Activated CD8-positive, alpha-beta T cell treated with anti-CD3 and anti-CD28 coated beads, Interleukin-2, amount 10 ng/mL, durations not matched to agents 7 days and 5 days (primary cell): ENCODE data around the gene C12orf42. TPM values are rescaled to one million over a fixed set of nuclear protein-coding genes. Genes with fewer than 3 reads are reported as not detected.

ENCODE experiments used
- ATAC-seq: fragments of 150-1000 bp; cut with Tn5 transposase; one replicate; pipeline ENCODE4 v1.10.0; 2021; ENCODE audit warnings: moderate library complexity
- CTCF ChIA-PET: fragments of 350-600 bp; sonication (Branson Sonifier 250); formaldehyde crosslinking; loops from one replicate; lab custom pipeline; 2021; ENCODE audit warnings: antibody characterized with exemption; lab: Charles Lee
- POLR2A ChIA-PET: fragments of 350-600 bp; sonication (Branson Sonifier 250); formaldehyde crosslinking; loops from one replicate; lab custom pipeline; 2021; ENCODE audit warnings: antibody characterized with exemption; lab: Charles Lee
- DNase-seq: peaks from one replicate; pipeline ENCODE4 v3.0.0-alpha.2; 2020
- H3K27ac Mint-ChIP-seq: one replicate; pipeline ENCODE4 v1.8.0; 2021; ENCODE audit warnings: mild to moderate bottlenecking, mixed read lengths
- H3K27me3 Mint-ChIP-seq: one replicate; pipeline ENCODE4 v1.8.0; 2021; ENCODE audit warnings: low read depth, mixed read lengths
- H3K36me3 Mint-ChIP-seq: one replicate; pipeline ENCODE4 v1.8.0; 2021; ENCODE audit warnings: low read depth, mixed read lengths
- H3K4me1 Mint-ChIP-seq: one replicate; pipeline ENCODE4 v1.8.0; 2021; ENCODE audit warnings: low read depth, mixed read lengths
- H3K4me3 Mint-ChIP-seq: one replicate; pipeline ENCODE4 v1.8.0; 2021; ENCODE audit warnings: mild to moderate bottlenecking, mixed read lengths
- H3K9me3 Mint-ChIP-seq: one replicate; pipeline ENCODE4 v1.8.0; 2022; ENCODE audit warnings: mixed read lengths; ENCODE audit not compliant: insufficient read depth
- total RNA-seq, 2 experiments: library from RNA; stranded (reverse); gene quantifications; one replicate each; pipeline ENCODE4 v1.2.3, GENCODE V29; 2021

Gene C12orf42
- total RNA-seq: under 1 TPM; 0.84 to 0.91 TPM

DNA sequence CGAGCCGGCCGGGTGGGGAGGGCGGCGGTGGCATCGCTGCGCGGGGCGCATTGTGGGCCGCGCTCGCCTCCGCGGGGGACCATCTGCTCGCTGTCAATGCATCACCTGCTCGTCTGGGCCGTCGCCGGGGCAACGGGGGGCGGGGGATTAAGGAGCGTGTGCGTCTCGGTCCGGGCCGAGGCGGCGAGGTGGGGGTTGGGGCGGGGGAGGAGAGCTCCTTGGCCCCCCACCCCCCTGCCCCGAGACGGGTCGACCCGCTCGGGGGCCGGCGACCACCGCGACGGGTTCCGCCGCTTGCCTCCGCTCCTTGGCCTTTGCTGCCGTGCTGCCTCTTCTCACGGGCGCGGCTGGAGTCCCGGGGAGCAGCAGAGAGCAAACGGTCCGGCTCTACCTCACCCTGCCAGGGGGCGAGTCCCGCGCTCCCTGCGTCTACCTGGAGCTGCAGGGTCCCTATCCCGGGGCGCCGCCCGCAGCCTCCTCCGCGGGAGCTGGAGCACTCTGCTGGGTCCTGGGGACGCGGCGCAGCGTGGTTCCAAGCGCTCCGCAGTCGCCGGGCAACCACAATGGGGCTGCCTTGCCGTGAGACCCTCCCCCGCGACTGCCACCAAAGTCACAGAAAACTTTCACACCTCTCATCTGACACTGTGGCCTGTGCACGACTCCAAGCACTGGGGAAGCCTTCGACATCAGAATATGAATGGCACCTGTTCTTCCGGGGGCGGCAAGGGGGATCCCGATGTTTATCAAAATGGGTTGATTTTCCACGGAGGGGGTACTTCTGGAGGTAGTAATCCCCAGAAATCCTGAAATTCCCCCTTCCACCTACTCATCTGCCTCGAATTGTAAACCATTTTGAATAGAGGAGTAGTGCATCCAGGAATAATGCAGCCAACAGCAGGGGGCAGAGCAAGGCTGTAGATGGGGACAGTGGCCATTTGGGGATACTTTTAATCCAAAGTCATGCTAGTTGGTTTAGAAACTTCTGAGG lies at the start of gene C12orf42:
Gene C12orf42 (minus strand): TSS at position 500 of the 988 bp plus-strand sequence. CDS start 17,542 bp downstream, outside the sequence.
- CTCF ChIA-PET: interaction anchor here (0.7 to 2.9 kb wide), 11 partner anchors 9 to 547 kb away, joined by 3 to 18 read pairs (median 4); no protein-coding TSS in a partner anchor
- peak within 1 kb of the TSS; percentile 72 for H3K4me3 Mint-ChIP-seq
- peaks cover 15% of the 10 kb centered on the region for H3K4me1 Mint-ChIP-seq
- ATAC-seq (peak; percentile 87), DNase-seq (peak; percentile 68)
- no peaks in the 10 kb centered on the region for H3K9me3 Mint-ChIP-seq
- POLR2A ChIA-PET: interaction anchor here (0.9 kb wide), 2 partner anchors 54 to 547 kb away, joined by 3 read pairs; no protein-coding TSS in a partner anchor
- H3K27ac Mint-ChIP-seq: peak within 1 kb of the TSS; percentile 66
- peaks cover 27% of the 10 kb centered on the region for H3K27me3 Mint-ChIP-seq
- no peaks in the 10 kb centered on the region for H3K36me3 Mint-ChIP-seq

DNA sequence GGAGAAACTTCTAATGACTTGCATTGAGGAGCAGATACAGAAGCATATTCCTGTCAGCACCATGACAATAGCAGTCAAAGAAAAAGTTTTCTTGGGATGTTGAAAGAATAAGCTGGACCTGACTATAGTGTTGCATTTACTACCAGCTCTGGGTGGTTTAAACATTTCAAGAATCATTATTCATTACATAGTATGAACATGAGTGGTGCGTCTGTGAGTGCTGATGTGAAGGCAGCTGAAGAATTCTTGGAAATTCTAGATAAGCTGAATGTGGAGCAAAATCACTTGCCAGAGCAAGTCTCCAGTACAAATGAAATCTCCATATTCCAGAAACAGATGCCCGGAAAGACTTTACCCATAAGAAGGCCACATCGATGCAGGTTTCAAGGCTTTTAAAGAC lies 46.3 kb upstream of the C12orf42 start:
- Mint-ChIP-seq H3K9me3 (no peaks in the 10 kb centered on the region), H3K4me1 (peaks cover 2% of the 10 kb centered on the region), H3K27ac (no peak overlapping the region), H3K4me3 (no peak overlapping the region), H3K27me3 (peaks cover 3% of the 10 kb centered on the region), H3K36me3 (no peaks in the 10 kb centered on the region)
- DNase-seq: no peak
- no peak for ATAC-seq
- CTCF ChIA-PET: interaction anchor here (0.8 kb wide), 1 partner anchor 593 kb away, joined by 3 read pairs; no protein-coding TSS in a partner anchor
- POLR2A ChIA-PET: no interaction called here

DNA sequence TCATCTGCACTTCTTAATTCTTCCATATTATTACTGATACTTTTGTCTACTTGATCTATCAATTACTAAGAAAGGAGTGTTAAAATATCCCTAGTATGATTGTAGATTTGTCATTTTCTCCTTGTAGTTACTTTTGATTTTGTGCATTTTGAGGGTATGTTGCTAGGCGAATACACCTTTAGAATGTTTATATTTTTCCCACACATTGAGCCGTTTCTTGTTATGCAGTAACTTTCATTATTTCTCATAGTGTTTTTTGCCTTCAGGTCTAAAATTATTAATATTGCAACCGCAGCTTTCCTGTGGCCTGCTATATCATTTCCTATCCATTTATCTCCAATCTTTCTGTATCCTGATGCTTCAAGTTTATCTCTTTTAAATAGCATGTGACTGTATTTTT lies 44.6 kb upstream of the C12orf42 start:
- Mint-ChIP-seq H3K9me3 (no peaks in the 10 kb centered on the region), H3K4me3 (no peak overlapping the region), H3K27ac (no peak overlapping the region), H3K4me1 (peaks cover 2% of the 10 kb centered on the region), H3K27me3 (no peaks in the 10 kb centered on the region), H3K36me3 (no peaks in the 10 kb centered on the region)
- no peak for ATAC-seq
- ChIA-PET CTCF (interaction anchor here (1.0 kb wide), 1 partner anchor 657 kb away, joined by 3 read pairs; no protein-coding TSS in a partner anchor), POLR2A (no interaction called here)
- no peak for DNase-seq

DNA sequence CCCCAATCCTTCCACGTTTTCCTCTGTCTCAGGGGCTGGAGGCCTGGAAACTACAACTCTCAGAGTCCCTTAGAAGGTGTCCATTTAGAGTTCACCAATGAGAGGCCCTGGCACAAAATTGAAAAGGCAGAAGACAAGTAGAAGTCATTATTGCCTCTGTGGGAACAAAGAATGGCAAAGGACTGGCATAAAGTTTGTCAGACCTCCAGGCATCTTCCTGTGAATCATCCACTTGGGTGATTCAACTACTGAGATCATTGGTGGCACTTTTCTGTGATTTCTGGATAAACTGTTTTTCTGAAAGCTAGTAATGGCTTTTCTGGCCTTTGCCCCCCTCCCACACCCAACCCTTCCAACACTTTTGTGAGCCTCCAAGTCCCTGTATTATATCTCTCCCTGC lies 42.6 kb upstream of the C12orf42 start:
- H3K27ac Mint-ChIP-seq: no peak overlapping the region
- H3K36me3 Mint-ChIP-seq: no peaks in the 10 kb centered on the region
- DNase-seq (no peak), ATAC-seq (no peak)
- no peak overlapping the region for H3K4me3 Mint-ChIP-seq
- peaks cover 2% of the 10 kb centered on the region for H3K4me1 Mint-ChIP-seq
- ChIA-PET CTCF (no interaction called here), POLR2A (no interaction called here)
- no peaks in the 10 kb centered on the region for H3K27me3 Mint-ChIP-seq
- H3K9me3 Mint-ChIP-seq: no peaks in the 10 kb centered on the region

DNA sequence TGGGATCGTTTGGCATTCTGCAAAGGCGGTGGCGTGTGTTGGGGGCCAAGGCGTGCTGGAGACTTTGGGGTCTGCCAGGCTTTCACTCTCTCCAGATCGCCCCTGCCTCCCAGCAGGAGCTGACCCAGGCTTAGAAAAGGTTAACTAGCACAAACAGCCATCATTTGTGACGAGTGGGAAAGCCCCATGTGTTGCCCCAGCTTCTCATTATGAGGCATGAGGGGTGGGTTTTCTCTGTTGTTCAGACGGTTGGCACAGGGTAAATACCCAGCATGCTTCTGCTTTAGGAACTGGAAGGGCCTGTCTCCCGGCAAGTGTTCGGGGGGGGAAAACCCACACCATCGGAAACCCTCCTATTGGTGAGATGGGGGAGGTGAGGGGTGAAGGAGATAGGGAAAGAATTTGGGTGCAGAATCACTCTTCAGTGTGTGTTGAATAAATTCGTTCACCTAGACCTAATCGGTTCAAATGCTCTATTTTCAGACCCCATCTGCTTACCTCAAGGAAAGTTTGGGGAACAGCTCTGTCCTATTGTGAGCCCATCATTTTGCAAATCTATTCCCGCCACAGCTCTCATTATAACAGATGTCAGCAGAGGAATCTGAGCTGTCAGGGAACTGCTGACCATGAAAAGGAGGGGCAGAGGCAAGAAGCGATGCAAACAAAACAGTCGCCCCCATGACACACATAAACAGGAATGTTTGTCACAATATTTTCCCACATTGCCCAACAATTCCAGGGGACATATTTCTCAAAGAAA lies 34.7 kb upstream of the C12orf42 start:
- no peaks in the 10 kb centered on the region for H3K36me3 Mint-ChIP-seq
- no peak for ATAC-seq
- H3K27ac Mint-ChIP-seq: no peak overlapping the region
- no peak overlapping the region for H3K4me3 Mint-ChIP-seq
- H3K27me3 Mint-ChIP-seq: peaks cover 2% of the 10 kb centered on the region
- H3K4me1 Mint-ChIP-seq: no peaks in the 10 kb centered on the region
- H3K9me3 Mint-ChIP-seq: no peaks in the 10 kb centered on the region
- CTCF ChIA-PET: interaction anchor here (1.9 kb wide), 1 partner anchor 18 kb away, joined by 6 read pairs; no protein-coding TSS in a partner anchor
- DNase-seq: no peak
- POLR2A ChIA-PET: interaction anchor here (1.0 kb wide), 1 partner anchor 591 kb away, joined by 3 read pairs; no protein-coding TSS in a partner anchor

DNA sequence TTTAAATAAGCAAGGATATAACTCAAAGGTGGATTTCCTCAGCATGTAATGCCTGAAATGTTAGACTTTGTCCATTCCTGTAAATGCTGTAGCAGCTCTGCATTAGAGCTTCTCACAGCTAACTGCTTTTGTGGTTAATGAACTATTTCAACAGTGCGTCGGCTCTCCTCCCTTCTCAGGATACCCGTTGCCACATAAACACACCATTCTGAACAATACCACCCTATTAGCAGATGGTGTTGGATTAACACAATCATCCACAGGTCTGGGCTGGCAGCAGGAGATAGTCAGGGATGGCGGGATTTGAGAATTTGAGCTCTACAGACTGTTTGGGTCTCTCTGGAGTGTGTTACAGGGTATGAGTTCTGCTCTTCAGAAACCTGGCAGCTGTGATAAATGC lies 33.5 kb upstream of the C12orf42 start:
- POLR2A ChIA-PET: interaction anchor here (1.0 kb wide), 1 partner anchor 590 kb away, joined by 3 read pairs; no protein-coding TSS in a partner anchor
- H3K27me3 Mint-ChIP-seq: peaks cover 2% of the 10 kb centered on the region
- ATAC-seq (no peak), DNase-seq (no peak)
- H3K27ac Mint-ChIP-seq: no peak overlapping the region
- CTCF ChIA-PET: interaction anchor here (1.0 to 1.9 kb wide), 2 partner anchors 19 to 21 kb away, joined by 3 to 6 read pairs; no protein-coding TSS in a partner anchor
- H3K36me3 Mint-ChIP-seq: no peaks in the 10 kb centered on the region
- H3K9me3 Mint-ChIP-seq: no peaks in the 10 kb centered on the region
- H3K4me1 Mint-ChIP-seq: no peaks in the 10 kb centered on the region
- no peak overlapping the region for H3K4me3 Mint-ChIP-seq

DNA sequence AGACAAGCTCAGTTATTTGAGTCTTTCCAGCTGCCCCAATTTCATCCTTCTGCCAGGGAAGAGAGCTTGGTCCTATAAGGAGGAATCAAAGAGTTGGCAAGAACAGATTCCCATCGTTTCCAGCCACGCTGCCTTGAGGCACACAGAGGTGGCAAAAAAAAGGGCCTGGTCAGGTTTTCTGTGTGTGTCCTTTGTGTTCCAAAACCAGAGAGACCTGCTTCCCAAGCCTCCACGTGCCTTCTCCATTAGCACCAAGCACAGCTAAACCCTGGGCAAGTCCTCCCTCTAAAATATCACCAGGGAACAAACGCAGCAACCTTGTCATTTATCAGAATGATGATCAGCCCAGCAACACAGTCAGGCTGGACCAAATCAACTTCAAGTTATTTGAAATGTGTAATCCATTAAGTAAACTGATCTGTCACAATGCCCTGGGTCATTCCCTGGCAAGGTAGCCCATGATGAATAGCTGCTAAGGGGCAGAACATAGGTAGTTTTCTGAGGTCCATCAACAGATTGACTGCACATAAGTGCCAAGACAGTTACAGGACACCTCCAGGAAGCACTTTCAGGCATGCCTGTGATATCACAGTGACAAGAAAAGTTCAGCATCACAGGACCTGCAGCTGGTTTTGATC lies 28.6 kb upstream of the C12orf42 start:
- peaks cover 3% of the 10 kb centered on the region for H3K27me3 Mint-ChIP-seq
- DNase-seq (no peak), ATAC-seq (no peak)
- H3K36me3 Mint-ChIP-seq: no peaks in the 10 kb centered on the region
- H3K4me1 Mint-ChIP-seq: no peaks in the 10 kb centered on the region
- ChIA-PET CTCF (interaction anchor here (0.6 to 1.6 kb wide), 3 partner anchors 19 to 198 kb away, joined by 3 to 5 read pairs (median 3); no protein-coding TSS in a partner anchor), POLR2A (no interaction called here)
- H3K27ac Mint-ChIP-seq: no peak overlapping the region
- H3K4me3 Mint-ChIP-seq: no peak overlapping the region
- H3K9me3 Mint-ChIP-seq: no peaks in the 10 kb centered on the region

DNA sequence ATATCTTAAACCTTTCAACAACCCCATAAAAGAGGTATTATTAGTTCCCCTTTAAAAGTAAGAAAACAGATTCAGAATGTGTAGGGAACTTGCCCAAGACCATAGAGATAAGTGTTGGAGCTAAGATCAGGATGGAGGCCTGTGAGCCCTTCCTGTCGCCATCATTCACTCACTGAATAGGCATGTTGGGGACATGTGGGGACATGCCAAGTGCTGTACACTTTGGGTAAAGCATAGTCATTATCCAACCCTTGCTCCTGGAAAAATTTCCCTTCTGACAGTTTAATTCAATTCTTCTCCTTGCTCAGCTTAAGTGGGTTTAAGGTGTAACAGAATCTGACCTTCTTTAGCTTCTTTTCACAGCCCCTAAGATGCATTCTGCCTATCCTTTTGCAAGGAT lies 28.0 kb upstream of the C12orf42 start:
- Mint-ChIP-seq H3K36me3 (no peaks in the 10 kb centered on the region), H3K27me3 (peaks cover 3% of the 10 kb centered on the region), H3K4me1 (no peaks in the 10 kb centered on the region), H3K4me3 (no peak overlapping the region), H3K9me3 (no peaks in the 10 kb centered on the region), H3K27ac (no peak overlapping the region)
- DNase-seq (no peak), ATAC-seq (no peak)
- ChIA-PET POLR2A (no interaction called here), CTCF (interaction anchor here (0.6 to 1.6 kb wide), 3 partner anchors 18 to 197 kb away, joined by 3 to 5 read pairs (median 3); no protein-coding TSS in a partner anchor)

DNA sequence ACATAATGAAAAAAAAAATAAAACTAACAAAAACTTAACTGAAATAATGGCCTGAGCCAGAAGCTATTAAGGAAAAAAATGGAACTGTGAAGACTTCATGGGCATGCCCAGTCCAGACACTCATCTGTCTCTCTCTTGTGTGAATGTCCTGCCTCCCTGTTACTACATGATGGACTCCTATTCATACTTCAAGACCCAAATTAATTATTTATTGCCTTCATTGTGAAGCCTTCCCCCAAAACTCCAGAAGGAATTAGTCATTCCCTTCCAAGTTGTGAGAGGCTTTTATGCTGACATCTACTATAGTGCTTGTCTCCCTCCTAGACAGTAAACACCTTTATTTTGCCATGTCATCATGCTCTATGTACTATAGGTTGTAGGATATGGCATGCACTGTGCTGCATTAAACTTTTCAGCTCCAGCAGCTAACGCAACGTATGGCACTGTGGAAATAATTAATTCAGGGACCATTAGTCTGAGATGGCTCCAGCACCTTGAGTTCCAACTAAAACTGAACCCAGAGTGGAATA lies 25.0 kb upstream of the C12orf42 start:
- no peak overlapping the region for H3K27ac Mint-ChIP-seq
- DNase-seq (no peak), ATAC-seq (no peak)
- H3K4me3 Mint-ChIP-seq: no peak overlapping the region
- ChIA-PET POLR2A (no interaction called here), CTCF (interaction anchor here (1.4 kb wide), 1 partner anchor 112 kb away, joined by 3 read pairs; no protein-coding TSS in a partner anchor)
- peaks cover 3% of the 10 kb centered on the region for H3K27me3 Mint-ChIP-seq
- no peaks in the 10 kb centered on the region for H3K36me3 Mint-ChIP-seq
- no peaks in the 10 kb centered on the region for H3K4me1 Mint-ChIP-seq
- H3K9me3 Mint-ChIP-seq: no peaks in the 10 kb centered on the region

DNA sequence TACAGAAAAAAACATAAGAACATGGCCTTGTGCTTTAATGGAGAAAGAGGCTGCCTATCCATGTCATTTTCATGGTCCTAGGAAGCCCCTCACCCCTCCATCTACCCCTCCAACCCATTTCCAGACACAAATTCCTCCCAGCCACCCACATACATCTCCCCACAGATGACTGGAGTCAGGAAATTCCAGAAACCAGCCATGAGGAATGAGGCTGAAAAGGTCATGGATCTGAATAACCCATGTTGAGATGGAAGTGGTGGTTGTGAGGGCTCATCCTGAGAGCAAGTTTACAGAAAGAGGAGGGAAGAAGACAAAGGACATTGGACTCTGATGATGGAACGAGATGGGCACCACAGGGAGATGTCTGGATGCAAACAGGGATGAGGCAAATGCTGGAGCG lies 23.9 kb upstream of the C12orf42 start:
- ATAC-seq: no peak
- Mint-ChIP-seq H3K27ac (no peak overlapping the region), H3K4me1 (no peaks in the 10 kb centered on the region), H3K9me3 (no peaks in the 10 kb centered on the region), H3K27me3 (peaks cover 3% of the 10 kb centered on the region), H3K4me3 (no peak overlapping the region), H3K36me3 (no peaks in the 10 kb centered on the region)
- DNase-seq: no peak
- ChIA-PET POLR2A (no interaction called here), CTCF (no interaction called here)

DNA sequence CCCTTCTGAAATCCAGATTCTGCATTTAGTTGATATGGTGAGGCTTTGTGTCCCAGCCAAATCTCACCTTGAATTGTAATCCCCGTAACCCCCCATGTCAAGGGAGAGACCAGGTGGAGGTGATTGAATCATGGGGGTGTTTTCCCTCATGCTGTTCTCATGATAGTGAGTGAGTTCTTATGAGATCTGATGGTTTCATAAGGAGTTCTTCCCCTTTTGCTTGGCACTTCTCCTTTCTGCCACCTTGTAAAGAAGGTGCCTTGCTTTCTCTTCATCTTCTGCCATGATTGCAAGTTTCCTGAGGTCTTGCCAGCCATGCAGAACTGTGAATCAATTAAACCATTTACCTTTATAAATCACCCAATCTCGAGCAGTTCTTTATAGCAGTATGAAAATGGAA lies 23.1 kb upstream of the C12orf42 start:
- ATAC-seq (no peak), DNase-seq (no peak)
- Mint-ChIP-seq H3K27me3 (peaks cover 3% of the 10 kb centered on the region), H3K36me3 (no peaks in the 10 kb centered on the region), H3K27ac (no peak overlapping the region), H3K4me3 (no peak overlapping the region), H3K4me1 (no peaks in the 10 kb centered on the region), H3K9me3 (no peaks in the 10 kb centered on the region)
- ChIA-PET POLR2A (no interaction called here), CTCF (no interaction called here)
